Measurements from ENCODE around the gene OXLD1. TPM values are rescaled to one million over a fixed set of nuclear protein-coding genes. Genes with fewer than 3 reads are reported as not detected.

Gene OXLD1
- polyA plus RNA-seq, 1 donor (not counting 4 experiments of a cell fraction or from before 2014, with no cell fraction given) = 16.3 TPM

GRCh38 chr17:81648013-81648706, 18.2 kb downstream of the OXLD1 start:
- TF ChIP-seq EZH2 (IDR thresholded peaks at IDR 0.05; ENCODE audit: low read length) (peak; percentile 19), CTCF (optimal IDR thresholded peaks at IDR 0.05 in 1 of 3, IDR thresholded peaks at IDR 0.05 in 1 of 3, conservative IDR thresholded peaks at IDR 0.05 in 1 of 3; ENCODE audit: extremely low read depth in 1 of 3, insufficient read depth in 2 of 3, low read length in 3 of 3) (no peak)
- dilution Hi-C loops (cut with MboI; ENCODE audit: extremely low pct_ligation_motif_present, low sequenced_read_pairs) = no loop called here
- Histone ChIP-seq H3K4me2 (ENCODE audit: control insufficient read depth, extremely low read depth, insufficient read depth, low read depth, low read length) (no peak overlapping the region), H4K20me1 (ENCODE audit: control insufficient read depth, extremely low read depth, insufficient read depth, low read length) (peaks cover 4% of the 10 kb centered on the region), H3K36me3 (ENCODE audit: control insufficient read depth in 2 of 2, extremely low read depth in 1 of 2, insufficient read depth in 2 of 2, low read length in 2 of 2) (peaks cover 0 to 3% of the 10 kb centered on the region in 2 experiments), H3K27me3 (ENCODE audit: control insufficient read depth, extremely low read depth, insufficient read depth, low read length) (peaks cover 25% of the 10 kb centered on the region), H3K9me3 (ENCODE audit: control insufficient read depth, low read depth, low read length) (no peaks in the 10 kb centered on the region), H2AFZ (ENCODE audit: control insufficient read depth, low read length) (no peak overlapping the region), H3K4me3 (ENCODE audit: control insufficient read depth in 2 of 3, extremely low read depth in 1 of 3, insufficient read depth in 2 of 3, low read depth in 1 of 3, low read length in 3 of 3) (no peak overlapping the region), H3K27ac (ENCODE audit: control insufficient read depth, insufficient read depth, low read length) (no peak overlapping the region), H3K9ac (ENCODE audit: control insufficient read depth, extremely low read depth, insufficient read depth, low read length) (no peak overlapping the region), H3K4me1 (ENCODE audit: control insufficient read depth, extremely low read depth, insufficient read depth, low read length) (no peaks in the 10 kb centered on the region), H3K79me2 (ENCODE audit: control insufficient read depth, insufficient read depth, low read length) (no peaks in the 10 kb centered on the region), H3K9me1 (ENCODE audit: control insufficient read depth, extremely low read depth, insufficient read depth, low read length) (no peaks in the 10 kb centered on the region)
- FAIRE-seq = no peak
- DNase-seq (ENCODE audit: low read depth, low spot score) = no peak

GRCh38 chr17:81647640-81648012, 18.8 kb downstream of the OXLD1 start:
- Histone ChIP-seq H3K4me2 (ENCODE audit: control insufficient read depth, extremely low read depth, insufficient read depth, low read depth, low read length) (no peak overlapping the region), H3K4me1 (ENCODE audit: control insufficient read depth, extremely low read depth, insufficient read depth, low read length) (peaks cover under 1% of the 10 kb centered on the region), H3K27ac (ENCODE audit: control insufficient read depth, insufficient read depth, low read length) (no peak overlapping the region), H3K36me3 (ENCODE audit: control insufficient read depth in 2 of 2, extremely low read depth in 1 of 2, insufficient read depth in 2 of 2, low read length in 2 of 2) (peaks cover 0 to 3% of the 10 kb centered on the region in 2 experiments), H3K9ac (ENCODE audit: control insufficient read depth, extremely low read depth, insufficient read depth, low read length) (no peak overlapping the region), H3K9me1 (ENCODE audit: control insufficient read depth, extremely low read depth, insufficient read depth, low read length) (no peaks in the 10 kb centered on the region), H3K9me3 (ENCODE audit: control insufficient read depth, low read depth, low read length) (no peaks in the 10 kb centered on the region), H2AFZ (ENCODE audit: control insufficient read depth, low read length) (no peak overlapping the region), H3K4me3 (ENCODE audit: control insufficient read depth in 2 of 3, extremely low read depth in 1 of 3, insufficient read depth in 2 of 3, low read depth in 1 of 3, low read length in 3 of 3) (no peak overlapping the region), H3K79me2 (ENCODE audit: control insufficient read depth, insufficient read depth, low read length) (no peaks in the 10 kb centered on the region), H3K27me3 (ENCODE audit: control insufficient read depth, extremely low read depth, insufficient read depth, low read length) (peaks cover 25% of the 10 kb centered on the region), H4K20me1 (ENCODE audit: control insufficient read depth, extremely low read depth, insufficient read depth, low read length) (peaks cover 4% of the 10 kb centered on the region)
- DNase-seq (ENCODE audit: low read depth, low spot score) = no peak
- TF ChIP-seq EZH2 (IDR thresholded peaks at IDR 0.05; ENCODE audit: low read length) (peak; percentile 59), CTCF (optimal IDR thresholded peaks at IDR 0.05 in 1 of 3, IDR thresholded peaks at IDR 0.05 in 1 of 3, conservative IDR thresholded peaks at IDR 0.05 in 1 of 3; ENCODE audit: extremely low read depth in 1 of 3, insufficient read depth in 2 of 3, low read length in 3 of 3) (no peak)
- dilution Hi-C loops (cut with MboI; ENCODE audit: extremely low pct_ligation_motif_present, low sequenced_read_pairs) = no loop called here
- no peak for FAIRE-seq

Data from keratinocyte (primary cell).